CD4-positive, alpha-beta T cell treated with Interleukin-2 at 100 ng/mL for 4 hours (primary cell): ENCODE data around the gene CINP.
A peak's percentile ranks its signal among the peaks of the same experiment; 100 is the strongest.
"Not testable (repeated sequence)": the region's sequence is repeated elsewhere in the genome, so short reads cannot be mapped to it uniquely, and the experiment has no call there.

Experiments
- DNase-seq: peaks from one replicate; pipeline ENCODE4 v3.0.0-alpha.2; 2020; ENCODE audit warnings: low spot score

CINP gene

GRCh38 chr14:102320033-102320660, 42.5 kb downstream of the CINP start:
- DNase-seq: peak; percentile 50

GRCh38 chr14:102319351-102320032, 43.2 kb downstream of the CINP start, which contains the start of gene ZNF839:
Gene ZNF839 (plus strand): TSS chr14:102319746. CDS start chr14:102319766, 20 bp downstream.
- DNase-seq: peak; percentile 95

GRCh38 chr14:102318781-102319276, 43.9 kb downstream of the CINP start:
- DNase-seq: no peak

GRCh38 chr14:102317564-102318248, 45.0 kb downstream of the CINP start:
- peak; percentile 32 for DNase-seq

- peak; percentile 95 for DNase-seq
Measured at GRCh38 chr14:102316743-102317563, 45.7 kb downstream of the CINP start.

GRCh38 chr14:102316338-102316742, 46.4 kb downstream of the CINP start:
- no peak for DNase-seq

- DNase-seq: no peak
Measured at GRCh38 chr14:102315121-102315520, 47.6 kb downstream of the CINP start.

GRCh38 chr14:102314242-102315011, 48.3 kb downstream of the CINP start:
- peak; percentile 81 for DNase-seq

GRCh38 chr14:102304611-102305506, 57.8 kb downstream of the CINP start, which contains the start of gene MOK:
Gene MOK (minus strand): TSS chr14:102305164. CDS start chr14:102304968, 196 bp downstream.
- peak; percentile 98 for DNase-seq

- no peak for DNase-seq
Measured at GRCh38 chr14:102303664-102304063, 59.0 kb downstream of the CINP start.

GRCh38 chr14:102298303-102299070, 64.2 kb downstream of the CINP start:
- DNase-seq: not testable (repeated sequence)
